B cell (primary cell): ENCODE measurements around the gene KCNJ14.

Experiments
- EZH2 ChIP-seq: IDR thresholded peaks from 2 replicates; pipeline ENCODE4 v1.6.1; 2012; ENCODE audit warnings: borderline replicate concordance, low read depth, mild to moderate bottlenecking, moderate library complexity, low read length; ENCODE audit not compliant: insufficient read depth, poor library complexity, severe bottlenecking
- TF ChIP-seq, protein P1 (sequence below): fragments of 200-600 bp; IDR thresholded peaks from one replicate; pipeline ENCODE4 v1.8.0; 2022; ENCODE audit warnings: antibody characterized with exemption, mild to moderate bottlenecking

DNA sequence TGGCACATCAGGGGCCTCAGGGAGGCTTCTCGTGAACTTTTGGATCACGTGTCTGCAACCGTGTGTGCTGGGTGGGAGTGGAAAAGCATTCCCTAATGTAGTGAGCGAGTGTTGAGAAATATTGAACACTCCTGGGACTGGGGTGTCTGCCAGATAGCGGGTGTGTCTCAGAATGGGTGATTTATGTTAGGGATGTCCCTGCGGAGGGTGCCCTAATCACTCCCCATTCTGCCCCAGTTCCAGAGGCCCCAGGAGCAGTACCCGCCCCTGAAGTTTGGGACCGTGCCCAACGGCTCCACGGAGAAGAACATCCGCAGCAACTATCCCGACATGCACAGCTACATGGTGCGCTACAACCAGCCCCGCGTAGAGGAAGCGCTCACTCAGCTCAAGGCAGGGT, 33.8 kb upstream of the KCNJ14 start:
- TF ChIP-seq, protein P1, sequence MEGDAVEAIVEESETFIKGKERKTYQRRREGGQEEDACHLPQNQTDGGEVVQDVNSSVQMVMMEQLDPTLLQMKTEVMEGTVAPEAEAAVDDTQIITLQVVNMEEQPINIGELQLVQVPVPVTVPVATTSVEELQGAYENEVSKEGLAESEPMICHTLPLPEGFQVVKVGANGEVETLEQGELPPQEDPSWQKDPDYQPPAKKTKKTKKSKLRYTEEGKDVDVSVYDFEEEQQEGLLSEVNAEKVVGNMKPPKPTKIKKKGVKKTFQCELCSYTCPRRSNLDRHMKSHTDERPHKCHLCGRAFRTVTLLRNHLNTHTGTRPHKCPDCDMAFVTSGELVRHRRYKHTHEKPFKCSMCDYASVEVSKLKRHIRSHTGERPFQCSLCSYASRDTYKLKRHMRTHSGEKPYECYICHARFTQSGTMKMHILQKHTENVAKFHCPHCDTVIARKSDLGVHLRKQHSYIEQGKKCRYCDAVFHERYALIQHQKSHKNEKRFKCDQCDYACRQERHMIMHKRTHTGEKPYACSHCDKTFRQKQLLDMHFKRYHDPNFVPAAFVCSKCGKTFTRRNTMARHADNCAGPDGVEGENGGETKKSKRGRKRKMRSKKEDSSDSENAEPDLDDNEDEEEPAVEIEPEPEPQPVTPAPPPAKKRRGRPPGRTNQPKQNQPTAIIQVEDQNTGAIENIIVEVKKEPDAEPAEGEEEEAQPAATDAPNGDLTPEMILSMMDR: no peak
- no peak for TF ChIP-seq EZH2
